Activated CD4-positive, alpha-beta T cell treated with anti-CD3 and anti-CD28 coated beads, Interleukin-2, amount 50 U/mL, for 48 hours (primary cell): Measurements from ENCODE around the gene TMC4.

Experiments used
- DNase-seq, 2 experiments: peaks; one replicate each; pipeline ENCODE4 v3.0.0-alpha.2; 2020

Gene TMC4

DNA sequence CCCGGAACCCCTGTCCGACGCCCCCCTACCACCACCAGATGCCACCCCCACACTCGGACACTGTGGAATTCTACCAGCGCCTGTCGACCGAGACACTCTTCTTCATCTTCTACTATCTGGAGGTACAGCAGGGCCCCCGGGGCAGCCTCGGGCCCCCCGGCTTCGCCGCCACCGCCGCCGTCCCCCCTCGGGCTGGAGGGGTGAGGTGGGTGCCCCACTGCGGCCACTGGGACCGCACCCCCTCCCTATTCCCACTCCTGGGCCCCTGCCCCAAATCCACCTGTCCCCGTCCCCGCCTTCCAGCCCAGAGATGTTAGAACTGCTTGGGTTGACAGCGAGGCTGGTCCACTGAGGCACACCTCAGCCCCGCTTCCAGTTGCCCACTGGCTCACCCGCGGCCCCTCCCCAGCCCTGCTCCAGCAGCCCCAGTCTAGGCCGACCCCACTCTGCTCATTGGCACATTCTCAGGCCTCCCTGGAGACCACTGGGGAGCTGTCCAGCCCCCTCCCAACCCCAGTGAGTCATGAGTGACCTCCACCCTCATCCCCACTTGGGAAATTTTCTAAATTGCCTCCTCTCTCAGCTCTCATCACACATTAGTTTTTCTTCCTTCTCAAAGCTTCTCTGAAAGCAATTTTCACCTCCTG lies 20.0 kb downstream of the TMC4 start:
- no peak for DNase-seq

GRCh38 chr19:54152267-54152666 lies 20.7 kb downstream of the TMC4 start:
- DNase-seq, result no peak

DNA sequence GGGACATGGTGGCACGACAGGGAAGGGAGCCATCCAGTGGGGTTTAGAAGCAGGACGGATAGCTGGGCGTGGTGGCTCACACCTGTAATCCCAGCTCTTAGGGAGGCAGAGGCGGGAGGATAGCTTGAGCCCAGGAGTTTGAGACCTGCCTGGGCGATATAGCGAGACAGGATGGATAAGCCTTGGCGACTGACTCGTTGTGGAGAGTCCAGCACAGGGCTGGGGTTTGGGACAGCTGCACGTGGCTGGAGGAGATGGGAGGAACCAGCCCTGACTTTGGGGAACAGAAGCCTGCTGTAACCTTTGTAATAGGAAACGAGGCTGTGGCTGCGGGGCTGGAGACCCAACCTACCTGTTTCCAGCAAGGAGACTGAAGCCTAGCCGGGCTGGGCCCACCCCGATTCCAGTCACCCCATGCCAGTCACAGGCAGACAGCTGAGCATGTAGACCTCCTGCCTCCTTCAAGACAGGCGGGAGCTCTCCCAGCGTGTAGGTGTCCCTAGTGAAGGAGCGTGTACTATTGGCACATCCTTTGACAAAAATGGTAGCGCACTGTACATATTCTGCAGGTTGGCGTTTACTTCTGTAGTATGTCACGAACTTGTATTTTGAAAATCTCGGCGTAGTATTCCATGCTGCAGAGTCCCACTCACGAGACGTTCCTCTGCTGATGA lies 21.5 kb downstream of the TMC4 start:
- DNase-seq, result no peak

- no peak for DNase-seq
These were observed 23.7 kb downstream of the TMC4 start for GRCh38 chr19:54149021-54149812.

DNA sequence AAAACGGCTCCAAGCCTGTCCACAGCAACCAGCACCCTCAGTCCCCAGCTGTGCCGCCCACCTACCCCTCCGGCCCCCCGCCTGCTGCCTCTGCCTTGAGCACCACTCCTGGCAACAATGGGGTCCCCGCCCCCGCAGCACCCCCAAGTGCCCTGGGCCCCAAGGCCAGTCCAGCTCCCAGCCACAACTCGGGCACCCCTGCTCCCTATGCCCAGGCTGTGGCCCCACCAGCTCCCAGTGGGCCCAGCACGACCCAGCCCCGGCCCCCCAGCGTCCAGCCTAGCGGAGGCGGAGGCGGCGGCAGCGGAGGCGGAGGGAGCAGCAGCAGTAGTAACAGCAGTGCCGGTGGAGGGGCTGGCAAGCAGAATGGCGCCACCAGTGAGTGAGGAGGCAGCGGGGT lies 24.8 kb downstream of the TMC4 start:
- DNase-seq, result no peak

- DNase-seq, result no peak
These were observed 25.3 kb downstream of the TMC4 start for GRCh38 chr19:54147676-54148075.

- DNase-seq, result no peak
These were observed 27.3 kb downstream of the TMC4 start for GRCh38 chr19:54145541-54146158.

DNA sequence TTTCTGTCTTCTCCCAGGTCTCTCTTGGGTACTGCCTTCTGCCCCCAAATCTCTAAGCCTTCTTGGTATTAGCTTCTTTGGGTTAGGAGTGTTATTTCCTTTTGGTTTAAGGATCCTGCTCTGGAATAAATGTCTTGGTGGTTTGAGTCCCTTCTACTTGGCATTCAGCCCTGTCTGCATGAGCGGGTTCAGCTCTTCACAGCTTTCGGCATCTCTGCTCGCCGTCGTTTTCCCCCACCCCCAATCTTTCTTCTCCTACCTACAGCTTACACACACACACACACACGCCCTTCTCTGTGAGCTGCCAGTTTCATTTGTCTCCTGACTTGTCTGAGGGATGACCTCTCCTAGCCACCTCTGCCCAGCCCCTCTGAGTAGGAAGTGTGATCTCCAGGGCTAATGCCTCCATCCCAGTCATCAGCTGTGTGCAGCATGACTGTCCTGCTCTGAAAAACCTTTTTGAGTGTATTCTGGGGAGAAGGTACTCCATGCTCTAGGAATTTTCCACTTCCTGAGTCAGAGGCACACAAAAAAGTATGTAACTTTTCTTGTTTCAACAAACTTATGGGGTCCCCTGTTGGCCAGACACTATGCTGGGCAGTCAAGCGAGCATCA lies 30.7 kb downstream of the TMC4 start:
- no peak for DNase-seq

- no peak for DNase-seq
These were observed 31.6 kb downstream of the TMC4 start for GRCh38 chr19:54141356-54141755.

DNA sequence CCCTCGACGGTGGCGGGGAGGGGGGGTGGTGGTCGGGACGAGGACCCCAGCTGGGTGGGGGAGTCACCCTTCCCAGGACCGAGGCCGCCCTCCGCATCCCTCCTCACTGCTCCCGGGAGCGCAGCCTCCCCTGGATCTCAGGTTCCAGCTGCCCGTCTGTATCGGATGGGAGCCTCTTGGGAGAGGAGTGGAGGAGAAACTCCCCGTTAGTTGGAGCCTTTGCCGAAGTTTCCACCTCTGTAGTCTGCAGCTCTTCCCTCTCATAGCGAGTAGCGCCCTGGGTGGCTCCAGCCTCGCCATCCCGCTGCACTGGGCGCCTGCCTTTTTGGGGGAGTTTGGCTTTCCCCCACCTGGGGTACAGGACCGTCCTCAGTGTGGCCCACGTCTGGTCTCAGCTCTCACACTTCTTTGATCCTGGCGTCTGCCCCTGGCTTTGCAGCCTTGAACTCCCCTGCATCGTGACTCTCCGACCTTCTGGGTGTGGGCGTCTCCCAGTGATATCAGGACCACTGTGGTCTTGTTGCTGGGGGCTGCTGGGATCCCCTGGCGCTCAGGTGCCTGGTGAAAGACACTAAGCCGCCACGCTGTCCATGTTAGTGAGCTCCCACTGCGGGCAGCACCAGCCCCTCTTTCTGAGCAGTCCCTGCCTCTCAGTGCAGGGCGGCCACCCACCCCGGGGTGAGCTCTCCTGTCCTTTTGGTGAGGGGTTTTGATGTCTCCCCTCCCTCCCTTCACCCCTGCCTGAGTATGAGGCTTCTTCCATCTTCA lies 34.3 kb downstream of the TMC4 start:
- DNase-seq, result peak; percentile 26 to 40

DNA sequence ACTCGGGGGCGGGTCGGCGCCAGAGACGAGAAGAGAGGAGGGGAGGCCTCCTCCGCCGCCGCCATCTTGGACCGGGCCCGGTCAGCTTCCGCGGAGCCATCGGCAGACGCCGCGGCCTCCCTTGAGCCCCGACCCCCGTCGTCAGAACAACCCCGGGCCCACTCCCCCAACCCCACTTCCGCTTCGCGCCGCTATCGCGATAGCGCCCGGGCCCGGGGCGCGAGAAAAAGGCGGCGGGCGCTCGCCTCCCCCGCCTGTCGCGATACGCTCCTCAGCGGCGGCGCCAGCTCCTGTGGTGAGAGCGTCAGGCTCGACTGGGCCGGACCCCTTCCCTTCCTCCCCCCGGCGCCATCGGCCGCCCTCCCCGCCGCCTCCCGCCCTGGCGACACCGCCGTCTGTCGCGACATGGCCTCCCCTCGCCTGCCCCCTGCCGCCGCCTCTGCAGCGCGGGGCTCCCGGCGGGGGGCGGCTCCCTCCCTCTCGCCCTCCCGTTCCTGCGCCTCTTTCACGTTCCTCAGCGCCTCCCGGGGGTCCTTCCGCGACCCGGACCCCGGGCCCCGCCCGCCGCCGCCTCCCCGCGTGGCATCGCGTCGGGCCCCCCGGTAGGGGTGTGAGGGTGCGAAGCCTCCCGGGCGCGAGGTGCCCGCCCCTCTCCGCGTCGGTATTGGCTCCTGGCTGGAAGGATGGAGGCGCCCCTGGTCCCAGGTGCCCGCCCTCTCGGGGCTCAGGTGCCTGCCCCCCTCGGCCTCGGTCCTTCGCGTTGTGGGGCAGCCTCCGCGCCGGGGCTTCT lies 35.1 kb downstream of the TMC4 start, which contains the start of gene CNOT3:
Gene CNOT3, plus strand, starts transcription at position 64 of the 790 bp plus-strand sequence. CDS start 5,217 bp downstream, outside the sequence.
- DNase-seq, result peak; percentile 27 to 30

GRCh38 chr19:54136864-54137698 lies 35.9 kb downstream of the TMC4 start:
- DNase-seq, result peak; percentile 98 to 99

GRCh38 chr19:54136086-54136863 lies 36.7 kb downstream of the TMC4 start:
- no peak for DNase-seq

GRCh38 chr19:54133957-54134590 lies 38.9 kb downstream of the TMC4 start:
- DNase-seq, result no peak

DNA sequence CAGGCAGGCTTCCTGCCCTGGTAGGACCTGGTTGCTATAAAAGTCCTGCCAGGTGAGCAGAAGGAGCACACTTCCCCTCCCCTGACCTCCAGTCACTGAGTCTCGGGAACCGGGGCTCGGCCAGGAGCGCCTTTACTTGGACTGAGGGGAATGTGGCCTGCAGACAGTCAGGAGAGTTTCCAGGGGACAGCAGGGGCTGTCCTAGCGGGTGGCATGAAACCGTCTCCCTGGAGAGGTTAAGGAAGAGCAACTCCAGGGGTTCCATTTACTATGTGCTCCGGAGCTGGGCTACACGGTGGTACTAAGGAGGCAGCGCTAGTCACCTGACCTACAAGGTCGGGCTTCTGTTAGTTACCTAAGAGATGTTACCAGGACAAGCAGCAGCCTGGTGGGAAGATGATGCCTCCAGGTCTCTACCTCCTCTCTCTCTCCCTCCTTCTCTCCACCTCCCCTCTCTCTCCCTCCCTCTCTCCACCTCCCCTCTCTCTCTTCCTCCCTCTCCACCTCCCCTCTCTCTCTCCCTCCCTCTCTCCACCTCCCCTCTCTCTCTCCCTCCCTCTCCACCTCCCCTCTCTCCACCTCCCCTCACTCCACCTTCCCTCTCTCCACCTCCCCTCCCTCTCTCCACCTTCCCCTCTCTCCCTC lies 39.5 kb downstream of the TMC4 start:
- DNase-seq, result no peak

GRCh38 chr19:54129617-54129996 lies 43.4 kb downstream of the TMC4 start:
- DNase-seq, result no peak

DNA sequence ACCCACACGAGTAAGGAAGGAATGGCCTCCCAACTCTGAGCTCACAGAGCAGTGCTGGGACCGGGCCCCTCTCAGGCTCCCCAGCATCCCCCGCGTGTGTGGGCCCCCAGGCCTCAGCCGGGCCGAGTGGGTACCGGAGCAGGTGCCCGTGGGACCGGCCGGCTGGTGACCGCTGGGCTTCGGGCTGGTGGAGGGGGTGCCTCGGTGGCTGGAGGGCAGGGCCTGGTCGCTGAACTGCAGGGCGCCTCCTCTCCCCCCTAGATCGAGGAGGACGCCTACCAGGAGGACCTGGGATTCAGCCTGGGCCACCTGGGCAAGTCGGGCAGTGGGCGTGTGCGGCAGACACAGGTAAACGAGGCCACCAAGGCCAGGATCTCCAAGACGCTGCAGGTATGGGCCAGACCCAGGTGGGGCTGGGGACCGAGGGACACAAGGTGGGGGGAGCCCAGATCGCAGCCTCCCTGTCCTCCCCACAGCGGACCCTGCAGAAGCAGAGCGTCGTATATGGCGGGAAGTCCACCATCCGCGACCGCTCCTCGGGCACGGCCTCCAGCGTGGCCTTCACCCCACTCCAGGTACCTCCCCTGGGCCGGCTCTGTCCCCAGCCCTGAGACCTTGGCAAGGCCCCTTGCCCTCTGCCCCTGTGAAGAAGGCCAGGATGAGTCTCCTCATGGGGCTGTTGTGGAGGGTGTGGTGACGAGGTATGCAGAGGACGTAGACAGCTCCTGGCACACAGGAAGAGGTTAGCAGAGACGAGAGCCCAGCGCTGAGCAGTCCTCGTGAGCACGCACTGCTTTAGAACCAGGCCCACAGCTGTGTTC lies 44.0 kb downstream of the TMC4 start:
- DNase-seq, result no peak

DNA sequence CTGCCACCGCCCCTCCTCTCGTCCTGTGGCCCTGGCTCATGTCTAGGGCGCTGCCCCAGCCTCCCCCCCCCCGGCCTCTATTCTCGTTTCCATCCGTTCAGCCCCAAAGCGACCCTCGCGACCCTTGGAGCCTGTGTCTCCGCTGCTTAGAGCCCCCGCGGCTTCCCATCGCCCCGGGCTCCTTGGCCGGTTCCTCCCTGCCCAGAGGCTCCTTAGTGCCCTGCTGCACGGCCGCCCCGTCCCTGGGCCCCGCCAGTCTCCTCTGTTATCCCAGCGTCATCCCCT lies 44.6 kb downstream of the TMC4 start:
- DNase-seq, result no peak
